ENCODE results near the gene GNG14.
A peak's percentile ranks its signal among the peaks of the same experiment; 100 is the strongest.
"Not testable (repeated sequence)": the region's sequence is repeated elsewhere in the genome, so short reads cannot be mapped to it uniquely, and the experiment has no call there.

Gene GNG14

DNA sequence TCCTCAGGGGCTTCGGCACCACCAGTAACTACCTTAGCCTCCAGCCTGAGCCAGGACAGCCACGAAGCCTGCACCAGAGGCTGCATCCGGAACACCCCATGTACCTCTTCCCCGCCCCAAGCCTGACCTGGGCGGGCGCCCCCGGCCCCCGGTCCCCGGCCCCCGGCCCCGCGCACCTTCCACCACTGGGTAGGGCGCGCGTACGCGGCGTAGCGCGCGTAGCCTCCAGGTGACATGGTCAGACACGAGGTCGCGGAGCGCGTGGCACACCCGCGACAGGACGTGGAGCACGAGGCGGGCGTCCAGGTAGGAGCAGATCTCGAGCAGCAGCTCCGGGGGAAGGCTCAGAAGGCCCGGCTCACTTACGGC is 8.2 kb downstream of the GNG14 start:
- no peak for DNase-seq (ENCODE audit: low read depth, low spot score)
- peaks cover 11% of the 10 kb centered on the region for H3K36me3 ChIP-seq (ENCODE audit: control insufficient read depth, insufficient read depth, low read length)
- no peaks in the 10 kb centered on the region for H3K9me3 ChIP-seq (ENCODE audit: control insufficient read depth, insufficient read depth, low read length)
- no CpG with 5 or more reads among the region's 36 CpGs for WGBS (ENCODE audit: insufficient coverage, insufficient read length)
- no peaks in the 10 kb centered on the region for H3K27me3 ChIP-seq (ENCODE audit: control insufficient read depth, insufficient read depth, low read length)
- no peaks in the 10 kb centered on the region for H3K4me1 ChIP-seq (ENCODE audit: control insufficient read depth, insufficient read depth, low read length)
- H3K4me3 ChIP-seq (ENCODE audit: low read length), result peak overlapping the region; percentile 66
- H3K27ac ChIP-seq (ENCODE audit: low read length), result no peak overlapping the region

DNA sequence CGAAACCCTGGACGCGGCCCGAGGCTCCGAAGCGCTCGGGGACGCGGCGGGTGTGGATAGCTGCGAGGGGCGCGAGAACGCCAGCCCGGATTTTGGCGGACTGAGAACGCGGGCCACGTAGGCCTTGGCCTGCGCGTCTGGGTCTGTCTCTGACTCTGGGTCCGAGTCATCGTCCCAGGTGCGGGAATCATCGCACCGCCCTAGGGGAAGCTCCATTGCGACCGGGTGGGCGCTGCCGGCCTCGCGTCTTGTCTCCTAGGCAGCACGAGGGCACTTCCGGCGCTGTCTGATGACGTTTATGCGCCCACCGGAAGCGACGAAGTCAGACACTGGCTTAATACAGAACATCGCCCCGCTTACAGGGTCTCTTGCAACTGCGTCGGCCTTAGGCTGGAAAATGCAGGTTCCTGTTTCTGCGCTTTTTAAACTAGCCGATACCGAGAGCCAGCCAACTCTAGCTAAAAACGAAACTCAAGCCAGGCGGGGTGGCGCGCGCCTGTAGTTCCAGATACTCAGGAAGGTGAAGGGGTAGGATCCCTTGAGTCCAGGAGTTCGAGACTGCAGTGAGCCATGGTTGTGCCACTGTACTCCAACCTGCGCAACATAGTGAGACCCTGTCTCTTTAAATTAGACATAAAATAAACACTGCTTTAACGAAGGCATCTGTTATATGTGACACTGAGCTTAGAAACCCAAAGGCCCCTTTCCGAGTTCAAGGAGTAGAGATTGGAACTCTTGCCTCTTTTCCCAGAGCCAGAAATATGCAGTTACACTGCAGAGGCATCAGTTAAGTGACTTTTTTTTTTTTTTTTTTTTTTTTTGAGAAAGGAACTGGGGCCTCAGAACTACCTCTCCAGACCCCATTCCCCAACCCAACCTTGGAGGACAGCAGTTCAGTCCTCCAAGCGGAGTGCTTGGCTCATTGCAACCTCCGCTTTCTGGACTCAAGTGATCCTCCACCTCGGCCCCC is 8.9 kb downstream of the GNG14 start, which contains the start of gene FBXW9:
Gene FBXW9 (minus strand): TSS at position 266 of the 970 bp plus-strand sequence. CDS start 50 bp downstream, at position 216.
- peaks cover 17% of the 10 kb centered on the region for H3K36me3 ChIP-seq (ENCODE audit: control insufficient read depth, insufficient read depth, low read length)
- H3K27me3 ChIP-seq (ENCODE audit: control insufficient read depth, insufficient read depth, low read length), result no peaks in the 10 kb centered on the region
- no peak within 1 kb of the TSS for H3K27ac ChIP-seq (ENCODE audit: low read length)
- WGBS (ENCODE audit: insufficient coverage, insufficient read length), result no CpG with 5 or more reads among the region's 59 CpGs
- H3K9me3 ChIP-seq (ENCODE audit: control insufficient read depth, insufficient read depth, low read length), result no peaks in the 10 kb centered on the region
- H3K4me1 ChIP-seq (ENCODE audit: control insufficient read depth, insufficient read depth, low read length), result no peaks in the 10 kb centered on the region
- peak; percentile 93 for DNase-seq (ENCODE audit: low read depth, low spot score)
- peak within 1 kb of the TSS; percentile 66 for H3K4me3 ChIP-seq (ENCODE audit: low read length)

DNA sequence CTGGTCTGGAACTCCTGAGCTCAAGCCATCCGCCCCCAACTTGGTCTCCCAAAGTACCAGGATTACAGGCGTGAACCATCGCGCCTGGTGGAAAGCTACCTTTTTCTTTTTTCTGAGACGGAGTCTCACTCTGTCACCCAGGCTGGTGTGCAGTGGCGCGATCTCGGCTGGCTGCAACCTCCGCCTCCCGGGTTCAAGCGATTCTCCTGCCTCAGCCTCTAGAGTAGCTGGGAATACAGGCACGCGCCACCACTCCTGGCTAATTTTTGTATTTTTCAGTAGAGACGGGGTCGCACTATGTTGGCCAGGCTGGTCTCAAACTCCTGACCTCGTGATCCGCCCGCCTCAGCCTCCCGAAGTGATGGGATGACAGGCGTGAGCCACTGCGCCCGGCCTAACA is 9.6 kb downstream of the GNG14 start:
- WGBS (ENCODE audit: insufficient coverage, insufficient read length), result no CpG with 5 or more reads among the region's 22 CpGs
- peaks cover 22% of the 10 kb centered on the region for H3K36me3 ChIP-seq (ENCODE audit: control insufficient read depth, insufficient read depth, low read length)

DNA sequence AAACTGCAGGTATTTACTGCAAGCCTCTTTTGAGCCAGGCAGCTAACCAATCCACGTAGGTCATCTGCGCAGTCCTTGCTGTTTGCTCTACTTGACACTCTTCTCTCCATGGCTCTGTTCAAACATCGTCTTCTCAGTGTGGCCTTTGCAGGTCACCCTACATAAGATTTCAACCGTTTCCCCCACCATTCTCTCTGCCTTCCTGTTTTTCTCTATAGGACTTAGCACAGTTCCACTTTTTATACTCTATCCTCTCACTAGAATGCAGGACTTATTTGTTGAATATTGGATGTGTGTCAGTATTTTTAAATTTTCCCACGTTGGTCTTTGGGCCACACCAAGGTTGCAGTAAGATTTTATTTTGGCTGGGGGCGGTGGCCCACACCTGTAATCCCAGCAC is 10.3 kb downstream of the GNG14 start:
- no peaks in the 10 kb centered on the region for H3K4me1 ChIP-seq (ENCODE audit: control insufficient read depth, insufficient read depth, low read length)
- H3K27ac ChIP-seq (ENCODE audit: low read length), result no peak overlapping the region
- no peaks in the 10 kb centered on the region for H3K9me3 ChIP-seq (ENCODE audit: control insufficient read depth, insufficient read depth, low read length)
- WGBS (ENCODE audit: insufficient coverage, insufficient read length), result no CpG with 5 or more reads among the region's 6 CpGs
- H3K4me3 ChIP-seq (ENCODE audit: low read length), result no peak overlapping the region
- peaks cover 26% of the 10 kb centered on the region for H3K36me3 ChIP-seq (ENCODE audit: control insufficient read depth, insufficient read depth, low read length)
- DNase-seq (ENCODE audit: low read depth, low spot score), result no peak
- no peaks in the 10 kb centered on the region for H3K27me3 ChIP-seq (ENCODE audit: control insufficient read depth, insufficient read depth, low read length)

More for the DNA sequence above, 9.6 kb downstream of the GNG14 start:
- H3K9me3 ChIP-seq (ENCODE audit: control insufficient read depth, insufficient read depth, low read length); H3K27me3 ChIP-seq (ENCODE audit: control insufficient read depth, insufficient read depth, low read length); H3K4me3 ChIP-seq (ENCODE audit: low read length); DNase-seq (ENCODE audit: low read depth, low spot score); H3K4me1 ChIP-seq (ENCODE audit: control insufficient read depth, insufficient read depth, low read length); H3K27ac ChIP-seq (ENCODE audit: low read length): not testable (repeated sequence)

DNA sequence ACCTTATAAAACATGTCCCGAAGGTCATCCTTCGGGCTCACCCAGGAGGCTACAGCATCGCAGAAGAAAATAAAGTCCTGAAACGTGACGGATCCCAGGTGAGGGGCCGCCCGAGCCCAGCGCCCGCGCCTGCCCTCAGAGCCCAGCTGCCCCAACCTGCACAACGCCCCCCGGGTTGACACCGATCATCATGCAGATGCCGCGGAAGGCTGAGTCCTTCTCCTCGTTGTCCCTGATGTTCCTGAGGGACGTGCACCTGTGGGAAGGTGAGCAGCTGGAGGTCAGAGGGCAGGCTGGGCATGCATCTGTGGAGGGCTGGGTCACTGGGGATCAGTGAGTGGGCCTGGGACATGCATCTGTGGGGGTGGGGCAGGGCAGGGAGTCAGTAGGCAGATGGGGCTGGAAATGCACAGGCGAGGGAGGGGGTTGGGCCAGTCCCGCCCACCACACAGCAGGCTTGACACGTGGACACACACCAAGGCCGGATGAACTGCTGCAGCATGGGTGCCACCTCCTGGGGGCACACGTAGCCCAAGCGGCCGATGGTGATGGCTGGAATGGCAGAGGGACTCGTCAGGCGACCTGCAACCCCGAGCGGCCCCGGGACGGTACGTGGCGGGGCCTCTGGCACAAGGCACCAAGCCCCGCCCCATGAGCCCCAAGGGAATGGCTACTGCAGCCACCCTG is 13.9 kb downstream of the GNG14 start:
- Histone ChIP-seq H3K4me3 (ENCODE audit: low read length) (no peak overlapping the region), H3K9me3 (ENCODE audit: control insufficient read depth, insufficient read depth, low read length) (no peaks in the 10 kb centered on the region), H3K27ac (ENCODE audit: low read length) (no peak overlapping the region), H3K4me1 (ENCODE audit: control insufficient read depth, insufficient read depth, low read length) (peaks cover 1% of the 10 kb centered on the region; the same call in 1 of the 2 replicates), H3K27me3 (ENCODE audit: control insufficient read depth, insufficient read depth, low read length) (no peaks in the 10 kb centered on the region), H3K36me3 (ENCODE audit: control insufficient read depth, insufficient read depth, low read length) (peaks cover 44% of the 10 kb centered on the region)
- no peak for DNase-seq (ENCODE audit: low read depth, low spot score)
- WGBS (ENCODE audit: insufficient coverage, insufficient read length), result no CpG with 5 or more reads among the region's 33 CpGs

DNA sequence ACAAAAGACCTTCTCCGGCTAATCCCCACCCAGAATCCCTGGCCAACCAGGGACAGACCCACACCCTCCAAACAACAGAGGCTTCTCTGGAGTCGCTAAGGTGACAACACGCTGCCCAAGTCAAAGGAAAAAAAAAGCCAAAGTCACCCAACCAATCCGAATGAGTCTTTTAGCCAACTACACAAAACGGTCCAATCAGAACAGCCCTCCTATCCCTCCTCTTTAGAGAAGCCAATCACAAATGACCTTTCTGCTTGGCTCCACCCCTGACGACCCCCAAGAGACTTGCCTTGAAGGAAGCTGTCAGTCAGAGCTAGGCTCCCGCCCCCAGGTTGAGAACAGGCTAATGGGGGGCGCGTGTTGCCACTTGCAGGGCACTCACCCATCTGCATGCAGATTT is 15.2 kb downstream of the GNG14 start:
- H3K36me3 ChIP-seq (ENCODE audit: control insufficient read depth, insufficient read depth, low read length), result peaks cover 44% of the 10 kb centered on the region
- no peaks in the 10 kb centered on the region for H3K9me3 ChIP-seq (ENCODE audit: control insufficient read depth, insufficient read depth, low read length)
- peak; percentile 93 for DNase-seq (ENCODE audit: low read depth, low spot score)
- H3K4me3 ChIP-seq (ENCODE audit: low read length), result no peak overlapping the region
- H3K4me1 ChIP-seq (ENCODE audit: control insufficient read depth, insufficient read depth, low read length), result peaks cover 1% of the 10 kb centered on the region; the same call in 1 of the 2 replicates
- no peaks in the 10 kb centered on the region for H3K27me3 ChIP-seq (ENCODE audit: control insufficient read depth, insufficient read depth, low read length)
- WGBS (ENCODE audit: insufficient coverage, insufficient read length), result no CpG with 5 or more reads among the region's 9 CpGs
- no peak overlapping the region for H3K27ac ChIP-seq (ENCODE audit: low read length)

DNA sequence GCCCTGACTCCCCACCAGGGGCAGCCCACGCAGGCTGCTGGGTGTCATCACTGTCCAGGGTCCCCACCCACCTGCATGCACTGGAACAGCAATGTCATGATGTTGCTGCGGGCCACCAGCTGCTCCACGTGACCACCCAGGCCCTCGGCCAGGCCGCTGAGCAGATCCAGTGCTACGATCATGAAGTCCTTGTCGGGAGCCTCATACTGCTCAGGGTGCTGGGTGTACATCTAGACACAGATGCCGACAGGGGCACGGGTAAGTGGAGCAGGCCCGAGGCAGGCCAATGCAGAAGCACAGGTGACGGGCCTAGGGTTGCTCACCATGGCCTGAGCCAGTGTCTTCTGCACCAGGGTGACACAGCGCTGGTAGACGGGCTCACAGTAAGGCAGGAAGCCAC is 17.4 kb downstream of the GNG14 start:
- Histone ChIP-seq H3K4me3 (ENCODE audit: low read length) (no peak overlapping the region), H3K27me3 (ENCODE audit: control insufficient read depth, insufficient read depth, low read length) (no peaks in the 10 kb centered on the region), H3K4me1 (ENCODE audit: control insufficient read depth, insufficient read depth, low read length) (peaks cover 1% of the 10 kb centered on the region; the same call in 1 of the 2 replicates), H3K36me3 (ENCODE audit: control insufficient read depth, insufficient read depth, low read length) (peaks cover 52% of the 10 kb centered on the region), H3K9me3 (ENCODE audit: control insufficient read depth, insufficient read depth, low read length) (no peaks in the 10 kb centered on the region), H3K27ac (ENCODE audit: low read length) (no peak overlapping the region)
- WGBS (ENCODE audit: insufficient coverage, insufficient read length), result no CpG with 5 or more reads among the region's 13 CpGs
- no peak for DNase-seq (ENCODE audit: low read depth, low spot score)

DNA sequence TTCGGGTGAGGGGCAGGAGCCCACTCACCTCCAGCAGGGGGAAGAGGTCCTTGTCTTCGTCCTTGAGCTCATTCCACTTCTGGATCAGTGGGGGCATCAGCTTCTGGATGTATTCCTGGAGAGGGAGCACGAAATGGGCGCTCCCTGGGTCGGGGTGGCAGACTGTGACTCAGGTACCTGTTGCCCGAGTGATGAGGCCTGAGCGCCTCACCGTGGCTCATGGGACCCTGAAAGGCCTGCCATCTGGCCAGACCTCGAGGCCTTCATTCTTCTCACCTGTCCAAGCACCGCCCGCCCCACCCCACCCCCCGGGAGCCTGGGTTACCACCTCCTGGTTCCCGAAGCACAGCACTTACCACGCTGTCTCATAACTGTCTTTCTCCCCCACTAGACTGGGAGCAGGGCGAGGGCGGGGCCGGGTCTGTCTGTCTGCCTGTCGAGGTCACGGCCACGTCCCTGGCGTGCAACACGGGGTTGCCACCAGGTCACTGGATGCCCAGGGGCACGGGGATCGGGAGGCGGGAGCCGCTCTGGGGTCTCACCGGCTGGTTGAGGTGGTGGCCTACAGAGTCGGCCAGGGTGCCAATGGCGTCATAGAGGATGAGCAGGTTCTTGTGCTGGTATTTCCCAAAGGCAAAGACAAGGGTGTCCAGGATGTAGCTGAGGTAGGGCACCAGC is 18.0 kb downstream of the GNG14 start:
- H3K27me3 ChIP-seq (ENCODE audit: control insufficient read depth, insufficient read depth, low read length), result no peaks in the 10 kb centered on the region
- no peak for DNase-seq (ENCODE audit: low read depth, low spot score)
- peaks cover 51% of the 10 kb centered on the region for H3K36me3 ChIP-seq (ENCODE audit: control insufficient read depth, insufficient read depth, low read length)
- no peak overlapping the region for H3K4me3 ChIP-seq (ENCODE audit: low read length)
- WGBS (ENCODE audit: insufficient coverage, insufficient read length), result no CpG with 5 or more reads among the region's 29 CpGs
- no peak overlapping the region for H3K27ac ChIP-seq (ENCODE audit: low read length)
- no peaks in the 10 kb centered on the region for H3K9me3 ChIP-seq (ENCODE audit: control insufficient read depth, insufficient read depth, low read length)
- H3K4me1 ChIP-seq (ENCODE audit: control insufficient read depth, insufficient read depth, low read length), result peaks cover 1% of the 10 kb centered on the region; the same call in 1 of the 2 replicates

DNA sequence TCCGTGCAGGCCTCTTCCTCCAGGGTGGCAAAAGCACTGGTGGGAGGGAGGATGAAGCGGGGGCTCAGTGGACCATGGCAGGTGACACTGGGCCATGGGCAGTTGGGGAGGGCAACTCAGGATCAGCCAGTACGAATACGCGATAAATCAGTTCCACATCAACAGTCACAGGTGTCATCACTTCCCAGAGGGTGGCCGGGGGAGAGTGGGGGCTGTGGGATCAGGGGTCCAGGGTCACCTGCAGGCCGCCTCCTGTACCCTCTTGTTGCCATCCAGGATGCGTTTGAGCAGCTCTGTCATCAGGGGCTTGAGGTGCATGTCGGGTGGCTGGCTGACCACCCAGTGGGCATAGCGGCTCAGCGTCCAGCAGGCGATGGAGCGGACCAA is 18.5 kb downstream of the GNG14 start:
- DNase-seq (ENCODE audit: low read depth, low spot score), result no peak
- Histone ChIP-seq H3K36me3 (ENCODE audit: control insufficient read depth, insufficient read depth, low read length) (peaks cover 49% of the 10 kb centered on the region), H3K9me3 (ENCODE audit: control insufficient read depth, insufficient read depth, low read length) (no peaks in the 10 kb centered on the region), H3K4me3 (ENCODE audit: low read length) (no peak overlapping the region), H3K4me1 (ENCODE audit: control insufficient read depth, insufficient read depth, low read length) (peaks cover 1% of the 10 kb centered on the region; the same call in 1 of the 2 replicates), H3K27ac (ENCODE audit: low read length) (no peak overlapping the region), H3K27me3 (ENCODE audit: control insufficient read depth, insufficient read depth, low read length) (no peaks in the 10 kb centered on the region)
- no CpG with 5 or more reads among the region's 13 CpGs for WGBS (ENCODE audit: insufficient coverage, insufficient read length)

DNA sequence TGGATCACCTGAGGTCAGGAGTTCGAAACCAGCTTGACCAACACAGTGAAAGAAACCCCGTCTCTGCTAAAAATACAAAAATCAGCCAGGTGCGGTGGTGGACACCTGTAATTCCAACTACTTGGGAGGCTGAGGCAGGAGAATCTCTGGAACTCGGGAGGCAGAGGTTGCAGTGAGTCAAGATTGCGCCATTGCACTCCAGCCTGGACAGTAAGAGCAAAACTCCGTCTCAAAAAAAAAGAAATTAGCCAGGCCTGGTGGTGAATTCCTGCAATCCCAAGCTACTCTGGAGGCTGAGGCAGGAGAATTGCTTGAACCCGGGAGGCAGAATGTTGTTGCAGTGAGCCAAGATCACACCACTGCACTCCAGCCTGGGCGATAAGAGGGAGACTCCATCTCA is 20.8 kb downstream of the GNG14 start:
- no peaks in the 10 kb centered on the region for H3K4me1 ChIP-seq (ENCODE audit: control insufficient read depth, insufficient read depth, low read length)
- H3K9me3 ChIP-seq (ENCODE audit: control insufficient read depth, insufficient read depth, low read length), result no peaks in the 10 kb centered on the region
- no CpG with 5 or more reads among the region's 8 CpGs for WGBS (ENCODE audit: insufficient coverage, insufficient read length)
- H3K27me3 ChIP-seq (ENCODE audit: control insufficient read depth, insufficient read depth, low read length), result no peaks in the 10 kb centered on the region
- H3K27ac ChIP-seq (ENCODE audit: low read length), result no peak overlapping the region
- no peak for DNase-seq (ENCODE audit: low read depth, low spot score)
- no peak overlapping the region for H3K4me3 ChIP-seq (ENCODE audit: low read length)
- peaks cover 43% of the 10 kb centered on the region for H3K36me3 ChIP-seq (ENCODE audit: control insufficient read depth, insufficient read depth, low read length)

Data from iPS DF 6.9 (cell line).